ENCODE measurements around the gene CCNK. TPM values are rescaled to one million over a fixed set of nuclear protein-coding genes. Genes with fewer than 3 reads are reported as not detected.
A peak's percentile ranks its signal among the peaks of the same experiment; 100 is the strongest.

CCNK gene
- total RNA-seq, 1 donor from 2014 or later: 62.3 TPM

- no peak for DNase-seq (ENCODE audit: low spot score)
- H3K4me1 Mint-ChIP-seq (ENCODE audit: low read depth): peaks cover 37% of the 10 kb centered on the region
Observed at GRCh38 chr14:99476864-99477263, 4.3 kb upstream of the CCNK start.

GRCh38 chr14:99478128-99478527 is 3.1 kb upstream of the CCNK start:
- H3K4me1 Mint-ChIP-seq (ENCODE audit: low read depth): peaks cover 44% of the 10 kb centered on the region
- H3K9me3 Mint-ChIP-seq (ENCODE audit: low read depth): no peaks in the 10 kb centered on the region
- TF ChIP-seq CTCF (IDR thresholded peaks at IDR 0.05): no peak
- H3K27ac Mint-ChIP-seq (ENCODE audit: unreplicated experiment): no peak overlapping the region
- no peak overlapping the region for H3K4me3 Mint-ChIP-seq (ENCODE audit: unreplicated experiment)
- no peaks in the 10 kb centered on the region for H3K27me3 Mint-ChIP-seq (ENCODE audit: low read depth)
- no peaks in the 10 kb centered on the region for H3K36me3 Mint-ChIP-seq (ENCODE audit: low read depth)
- DNase-seq (ENCODE audit: low spot score): no peak

More at GRCh38 chr14:99476864-99477263, 4.3 kb upstream of the CCNK start:
- no peaks in the 10 kb centered on the region for H3K9me3 Mint-ChIP-seq (ENCODE audit: low read depth)
- no peak overlapping the region for H3K4me3 Mint-ChIP-seq (ENCODE audit: unreplicated experiment)
- no peaks in the 10 kb centered on the region for H3K27me3 Mint-ChIP-seq (ENCODE audit: low read depth)
- TF ChIP-seq CTCF (IDR thresholded peaks at IDR 0.05): no peak
- no peaks in the 10 kb centered on the region for H3K36me3 Mint-ChIP-seq (ENCODE audit: low read depth)
- no peak overlapping the region for H3K27ac Mint-ChIP-seq (ENCODE audit: unreplicated experiment)

- Mint-ChIP-seq H3K27ac (ENCODE audit: unreplicated experiment) (peak overlapping the region; percentile 96), H3K4me1 (ENCODE audit: low read depth) (peaks cover 54% of the 10 kb centered on the region), H3K4me3 (ENCODE audit: unreplicated experiment) (peak overlapping the region; percentile 89), H3K27me3 (ENCODE audit: low read depth) (no peaks in the 10 kb centered on the region), H3K9me3 (ENCODE audit: low read depth) (no peaks in the 10 kb centered on the region), H3K36me3 (ENCODE audit: low read depth) (no peaks in the 10 kb centered on the region)
- TF ChIP-seq CTCF (IDR thresholded peaks at IDR 0.05): no peak
- no peak for DNase-seq (ENCODE audit: low spot score)
Observed at GRCh38 chr14:99479160-99479905, 1.9 kb upstream of the CCNK start.

GRCh38 chr14:99479906-99480869 is 1.0 kb upstream of the CCNK start, which contains the start of gene SETD3:
Gene SETD3, minus strand, starts transcription at chr14:99480859. Its CDS starts 15,054 bp downstream, at chr14:99465805.
- H3K4me3 Mint-ChIP-seq (ENCODE audit: unreplicated experiment): peak within 1 kb of the TSS; percentile 96
- H3K27me3 Mint-ChIP-seq (ENCODE audit: low read depth): no peaks in the 10 kb centered on the region
- peaks cover 56% of the 10 kb centered on the region for H3K4me1 Mint-ChIP-seq (ENCODE audit: low read depth)

More at GRCh38 chr14:99479906-99480869, 1.0 kb upstream of the CCNK start, which contains the start of gene SETD3:
- no peak for DNase-seq (ENCODE audit: low spot score)
- H3K27ac Mint-ChIP-seq (ENCODE audit: unreplicated experiment): peak within 1 kb of the TSS; percentile 99
- H3K9me3 Mint-ChIP-seq (ENCODE audit: low read depth): no peaks in the 10 kb centered on the region
- H3K36me3 Mint-ChIP-seq (ENCODE audit: low read depth): no peaks in the 10 kb centered on the region
- TF ChIP-seq CTCF (IDR thresholded peaks at IDR 0.05): peak; percentile 47

Data from chondrocyte (in vitro differentiated cells).